GM15510 (cell line): ENCODE results near the gene MRPL47.

Source experiments
- POLR2A ChIP-seq: IDR thresholded peaks from 3 replicates; pipeline ENCODE4 v1.6.1; 2011; ENCODE audit warnings: borderline replicate concordance; ENCODE audit not compliant: insufficient read length; ENCODE audit errors: extremely low read depth

MRPL47 gene

DNA sequence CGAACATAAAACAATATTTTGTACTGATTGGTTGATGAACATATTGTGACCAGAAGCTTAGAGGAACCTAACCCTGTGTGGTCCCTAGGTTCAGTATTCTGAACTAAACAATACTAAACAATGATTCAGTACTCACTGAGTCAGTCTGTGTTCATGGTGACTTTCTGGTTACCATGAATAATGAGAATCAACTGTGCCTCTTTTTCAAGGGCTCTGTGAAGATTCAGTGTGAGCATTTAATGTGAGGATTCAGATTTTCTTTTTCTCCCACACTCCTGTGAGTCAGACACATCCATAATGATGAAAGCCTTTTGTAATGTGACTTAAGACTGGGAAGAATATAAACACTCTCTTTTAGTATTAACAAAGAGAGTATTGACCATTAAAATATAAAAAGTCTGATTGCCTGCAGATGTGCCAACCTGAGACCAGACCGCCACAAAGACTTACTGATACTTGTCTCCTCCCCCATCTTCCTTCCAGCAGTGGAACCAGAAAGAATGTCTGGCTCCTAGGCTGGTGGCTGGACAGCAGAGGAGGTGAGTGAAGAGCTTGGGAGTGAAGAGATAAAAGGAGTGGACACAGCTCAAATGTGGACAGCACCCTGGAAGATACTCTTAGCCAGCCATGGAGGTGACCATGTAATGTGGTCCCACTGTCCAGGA, 59.3 kb downstream of the MRPL47 start:
- TF ChIP-seq POLR2A: no peak

DNA sequence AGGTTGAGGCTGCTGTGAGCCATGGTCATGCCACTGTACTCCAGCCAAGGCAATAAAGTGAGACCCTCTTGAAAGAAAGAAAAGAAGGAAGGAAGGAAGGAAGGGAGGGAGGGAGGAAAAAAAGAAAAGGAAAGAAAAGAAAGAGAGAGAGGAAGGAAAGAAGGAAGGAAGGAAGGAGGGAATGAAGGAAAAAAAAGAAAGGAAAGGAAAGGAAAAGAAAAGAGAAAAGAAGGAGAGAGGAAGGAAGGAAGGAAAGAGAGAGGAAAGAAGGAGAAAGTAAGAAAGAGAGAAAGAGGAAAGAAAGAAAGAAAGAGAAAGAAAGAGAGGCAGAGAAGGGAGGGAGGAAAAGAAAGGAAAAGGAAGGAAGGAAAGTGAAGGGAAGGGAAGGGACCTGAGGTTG, 62.1 kb downstream of the MRPL47 start:
- no peak for TF ChIP-seq POLR2A

DNA sequence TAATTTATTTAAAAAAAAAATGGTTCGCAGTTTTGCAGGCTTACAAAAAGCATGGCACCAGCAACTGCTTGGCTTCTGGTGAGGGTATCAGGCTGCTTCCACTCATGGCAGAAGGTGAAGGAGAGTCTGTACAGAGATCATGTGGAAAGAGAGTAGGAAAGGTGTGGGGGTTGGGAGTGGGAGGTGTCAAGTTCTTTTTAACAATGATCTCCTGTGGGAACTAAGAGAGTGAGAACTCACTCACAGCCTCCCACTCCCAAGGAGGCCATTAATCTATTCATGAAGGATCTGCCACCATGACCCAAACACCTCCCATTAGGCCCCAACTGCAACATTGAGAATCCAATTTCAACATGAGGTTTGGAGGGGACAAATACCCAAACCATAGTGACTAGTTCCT, 62.8 kb downstream of the MRPL47 start:
- TF ChIP-seq POLR2A: no peak

DNA sequence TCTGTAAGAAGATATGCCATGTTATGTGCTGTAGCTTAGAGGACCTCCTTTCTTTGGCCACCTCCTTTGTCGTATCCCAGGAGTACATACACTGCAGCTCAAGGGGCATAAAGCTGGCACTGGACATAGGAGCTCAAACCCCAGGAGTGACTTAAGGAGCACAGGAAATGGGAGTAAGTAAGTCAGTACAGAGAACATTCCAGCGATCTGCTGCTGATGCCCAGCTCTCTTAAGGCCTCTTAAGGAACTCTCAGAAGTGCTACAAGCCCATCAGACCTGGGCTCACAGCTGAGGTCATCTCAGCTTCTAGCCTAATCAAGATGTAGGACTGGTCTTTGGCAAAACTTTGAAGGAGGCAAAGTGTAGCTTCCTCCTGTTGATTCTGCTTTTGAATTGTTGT, 63.3 kb downstream of the MRPL47 start:
- no peak for TF ChIP-seq POLR2A
